Mesodermal cell (in vitro differentiated cells): ENCODE measurements around the gene ITPKB.

Source experiments
- H3K27ac ChIP-seq: 2 replicates; pipeline ENCODE4 v1.7.0; 2013; ENCODE audit warnings: mild to moderate bottlenecking, low read depth, low read length, moderate library complexity; ENCODE audit not compliant: severe bottlenecking
- H3K36me3 ChIP-seq: 2 replicates; pipeline ENCODE4 v1.7.1; 2013; ENCODE audit warnings: mild to moderate bottlenecking, low read length, moderate library complexity; ENCODE audit not compliant: control insufficient read depth, insufficient read depth
- H3K4me1 ChIP-seq: one replicate; pipeline ENCODE4 v1.7.1; 2013; ENCODE audit warnings: mild to moderate bottlenecking, low read length; ENCODE audit not compliant: insufficient read depth, control insufficient read depth, poor library complexity, severe bottlenecking
- H3K4me3 ChIP-seq: 2 replicates; pipeline ENCODE4 v1.7.0; 2013; ENCODE audit warnings: low read length, control low read depth, mild to moderate bottlenecking; ENCODE audit not compliant: insufficient read depth, poor library complexity, severe bottlenecking; ENCODE audit errors: extremely low read depth
- H3K9me3 ChIP-seq: 2 replicates; pipeline ENCODE4 v1.7.1; 2013; ENCODE audit warnings: mild to moderate bottlenecking, low read length, moderate library complexity; ENCODE audit not compliant: control insufficient read depth
- WGBS, 2 experiments: methylation state at CpG; one replicate each; pipeline ENCODE4 v1.1.5; 2013; ENCODE audit warnings: missing lambda C conversion rate in 2 of 2; ENCODE audit not compliant: insufficient coverage in 2 of 2; 5-methylcytosine and 5-hydroxymethylcytosine counted together

ITPKB gene

DNA sequence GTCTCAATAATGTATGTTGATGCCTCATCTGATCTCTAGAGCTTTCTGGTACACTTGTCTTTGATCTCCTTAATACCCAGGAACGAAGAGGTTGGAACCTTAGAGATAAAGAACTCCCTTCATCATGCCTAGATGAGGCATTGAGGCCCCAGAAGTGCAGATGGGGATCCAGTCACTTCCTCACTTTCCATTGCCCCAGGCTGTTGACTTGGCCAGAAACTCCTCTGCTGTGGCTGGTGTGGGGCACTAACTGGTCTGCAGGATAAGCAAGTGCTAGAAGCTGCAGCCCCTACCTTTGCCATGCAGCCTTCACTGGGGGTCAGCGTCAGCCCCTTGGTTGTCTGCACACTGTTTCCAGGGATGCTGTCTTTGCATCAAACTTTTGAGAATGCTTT, 140.6 kb downstream of the ITPKB start:
- no peak overlapping the region for H3K27ac ChIP-seq
- peaks cover 3% of the 10 kb centered on the region for H3K4me1 ChIP-seq
- H3K9me3 ChIP-seq: no peaks in the 10 kb centered on the region
- no peak overlapping the region for H3K4me3 ChIP-seq
- H3K36me3 ChIP-seq: no peaks in the 10 kb centered on the region
- 94 to 100% methylated on average over 2 of the region's 2 CpGs for WGBS, 2 experiments

DNA sequence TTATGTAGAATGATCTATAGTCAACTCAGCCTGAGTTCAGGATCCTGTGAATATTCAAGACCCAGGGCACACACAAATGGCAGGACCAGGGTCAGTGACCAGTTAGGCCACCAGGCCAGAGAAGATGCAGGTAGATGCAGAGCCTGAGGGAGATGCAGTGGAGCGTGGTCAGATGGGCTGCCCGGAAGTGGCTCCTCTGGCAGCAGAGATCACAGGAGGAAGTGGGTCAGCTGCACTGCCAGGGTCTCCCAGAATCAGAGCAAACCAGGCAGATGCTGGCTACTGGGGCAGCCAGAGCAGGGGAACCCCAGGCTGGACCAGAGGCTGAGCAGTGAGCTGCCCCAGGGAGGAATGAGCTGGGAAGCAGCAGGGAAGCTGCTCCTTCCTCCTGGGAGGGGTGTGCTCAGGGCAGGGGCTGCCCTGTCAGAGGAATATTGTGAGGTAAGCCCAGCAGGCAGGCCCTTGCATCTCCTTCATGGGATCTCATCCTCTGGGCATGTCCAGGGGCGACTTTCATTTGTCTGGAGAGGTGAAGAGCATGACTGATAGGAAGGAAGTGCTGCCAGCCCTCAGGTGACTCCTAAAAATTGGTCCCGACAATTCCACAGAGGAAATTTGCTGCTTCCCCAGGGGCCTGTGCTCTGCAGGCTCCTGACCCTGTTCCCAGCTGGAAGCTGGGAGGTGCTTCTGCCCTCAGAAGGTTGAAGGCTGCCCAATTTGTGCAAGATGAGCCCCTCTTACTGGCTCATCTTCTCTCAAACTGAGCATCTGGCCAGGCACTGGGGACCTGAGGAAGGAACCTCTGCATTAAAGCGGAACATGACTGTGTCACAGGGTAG, 141.2 kb downstream of the ITPKB start:
- 87 to 97% methylated on average over 3 to 4 of the region's 5 CpGs for WGBS, 2 experiments
- no peaks in the 10 kb centered on the region for H3K36me3 ChIP-seq
- H3K4me3 ChIP-seq: no peak overlapping the region
- H3K27ac ChIP-seq: no peak overlapping the region
- no peaks in the 10 kb centered on the region for H3K9me3 ChIP-seq
- H3K4me1 ChIP-seq: peaks cover 3% of the 10 kb centered on the region

DNA sequence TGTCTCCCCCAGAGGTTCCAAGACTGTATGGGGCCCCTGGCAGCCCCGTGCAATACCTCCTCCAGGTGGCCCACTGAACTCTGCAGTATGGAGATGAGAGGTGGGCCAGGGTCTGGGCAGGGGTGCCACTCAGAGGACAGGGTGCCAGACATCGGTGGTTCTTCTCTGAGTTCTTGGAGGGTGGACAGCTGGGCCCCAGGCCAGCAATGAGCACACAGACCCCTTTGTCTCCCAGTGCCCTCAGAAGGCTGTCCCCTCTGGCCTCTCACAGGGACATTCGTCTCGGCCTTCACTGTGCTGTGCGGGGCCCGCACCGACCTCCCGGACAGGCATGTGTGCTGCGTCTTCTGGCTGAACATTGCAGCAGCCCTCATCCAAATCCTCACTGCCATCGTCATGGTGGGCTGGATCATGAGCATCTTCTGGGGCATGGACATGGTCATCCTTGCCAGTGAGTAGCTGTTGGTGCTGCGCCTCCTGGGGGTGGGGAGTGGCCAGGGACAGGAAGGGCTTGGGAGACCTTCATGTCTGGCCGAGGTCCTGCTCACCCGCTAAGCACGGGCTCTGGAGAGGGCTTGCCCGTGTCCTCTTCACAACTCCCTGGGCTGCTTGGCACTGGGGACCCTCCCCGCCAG, 142.4 kb downstream of the ITPKB start:
- Histone ChIP-seq H3K4me3 (no peak overlapping the region), H3K9me3 (no peaks in the 10 kb centered on the region), H3K36me3 (no peaks in the 10 kb centered on the region), H3K27ac (no peak overlapping the region), H3K4me1 (peaks cover 3% of the 10 kb centered on the region)
- 91 to 95% methylated on average over 12 to 16 of the region's 16 CpGs for WGBS, 2 experiments

DNA sequence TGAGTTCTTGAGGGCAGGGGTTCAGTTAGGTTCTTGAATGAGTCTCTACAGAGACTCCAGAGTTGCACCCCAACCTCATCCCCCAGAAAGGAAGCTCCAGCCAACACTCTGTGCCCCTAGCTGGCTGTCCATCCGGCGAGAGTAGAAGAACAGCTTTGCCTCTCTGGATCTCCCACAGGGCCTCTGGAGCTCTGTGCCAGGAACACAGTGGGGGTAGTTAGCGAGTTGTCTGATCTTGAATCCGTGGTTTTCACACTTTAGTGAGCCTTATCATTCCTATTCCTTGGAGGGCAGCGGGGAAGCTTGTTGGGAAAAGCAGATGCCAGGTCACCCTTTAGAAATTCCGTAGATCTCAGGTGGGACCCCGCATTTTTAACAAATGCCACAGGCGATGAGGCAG, 145.5 kb downstream of the ITPKB start:
- Histone ChIP-seq H3K9me3 (no peaks in the 10 kb centered on the region), H3K27ac (no peak overlapping the region), H3K36me3 (no peaks in the 10 kb centered on the region), H3K4me1 (peaks cover 3% of the 10 kb centered on the region), H3K4me3 (no peak overlapping the region)
- 85 to 92% methylated on average over 6 to 8 of the region's 8 CpGs for WGBS, 2 experiments

DNA sequence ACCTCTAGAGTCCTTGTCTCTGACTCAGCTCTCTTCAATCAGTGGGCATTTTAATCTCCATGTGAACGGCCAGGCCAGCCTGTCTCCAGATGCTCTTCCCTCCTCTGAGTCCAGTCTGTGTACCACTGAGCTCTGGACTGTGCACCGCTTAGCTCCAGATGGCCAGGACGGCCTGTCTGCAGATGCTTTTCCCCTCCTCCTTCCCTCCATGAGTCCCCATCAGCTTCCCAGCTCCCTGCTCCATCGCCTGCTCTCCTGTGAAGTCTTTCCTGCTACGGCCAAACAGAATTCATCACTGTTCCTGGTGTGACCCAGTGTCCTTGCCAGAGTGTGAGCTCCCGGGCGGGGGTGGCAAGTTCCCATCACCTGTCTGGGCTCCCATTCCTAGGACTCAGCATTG, 148.5 kb downstream of the ITPKB start:
- Histone ChIP-seq H3K4me1 (no peaks in the 10 kb centered on the region), H3K27ac (no peak overlapping the region), H3K9me3 (no peaks in the 10 kb centered on the region), H3K4me3 (no peak overlapping the region), H3K36me3 (no peaks in the 10 kb centered on the region)
- WGBS, 2 experiments: 84 to 89% methylated on average over 7 of the region's 7 CpGs

DNA sequence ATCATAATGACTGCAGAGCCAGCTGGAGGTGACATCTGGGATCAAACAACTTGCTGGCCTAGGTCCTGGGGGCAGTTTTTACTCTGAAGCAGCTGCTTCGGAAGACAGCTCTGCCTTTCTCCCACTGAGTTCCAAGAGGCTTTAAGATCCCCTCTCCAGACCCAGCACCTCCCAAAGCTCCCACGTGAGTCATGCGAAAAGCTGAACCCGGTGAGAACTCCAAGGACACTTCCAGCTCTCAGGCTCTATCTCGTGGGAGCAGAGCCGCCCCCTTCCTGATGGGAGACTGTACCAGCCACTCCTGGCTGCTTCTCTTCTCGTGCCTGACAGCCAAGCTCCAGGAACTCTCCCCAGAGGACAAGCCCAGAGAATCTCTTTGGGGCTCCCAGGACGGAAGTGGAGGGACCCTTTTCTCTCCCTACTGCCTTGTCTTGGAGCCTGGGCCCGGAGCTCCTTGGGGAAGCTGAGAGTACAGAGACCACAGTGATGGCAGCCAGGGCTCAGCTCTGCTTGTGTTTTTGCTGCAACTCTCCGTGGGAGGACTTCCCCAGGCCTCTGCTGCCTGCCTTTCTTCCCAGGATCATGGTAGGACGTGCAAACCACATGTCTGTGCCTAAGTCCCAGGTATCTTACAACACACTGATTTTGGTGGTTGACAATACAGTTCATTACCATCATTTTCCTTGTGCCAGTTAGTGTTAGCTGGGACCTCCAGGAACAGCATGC, 149.9 kb downstream of the ITPKB start:
- H3K27ac ChIP-seq: no peak overlapping the region
- no peaks in the 10 kb centered on the region for H3K9me3 ChIP-seq
- 72 to 73% methylated on average over 10 of the region's 11 CpGs for WGBS, 2 experiments
- no peaks in the 10 kb centered on the region for H3K4me1 ChIP-seq
- no peaks in the 10 kb centered on the region for H3K36me3 ChIP-seq
- H3K4me3 ChIP-seq: no peak overlapping the region

DNA sequence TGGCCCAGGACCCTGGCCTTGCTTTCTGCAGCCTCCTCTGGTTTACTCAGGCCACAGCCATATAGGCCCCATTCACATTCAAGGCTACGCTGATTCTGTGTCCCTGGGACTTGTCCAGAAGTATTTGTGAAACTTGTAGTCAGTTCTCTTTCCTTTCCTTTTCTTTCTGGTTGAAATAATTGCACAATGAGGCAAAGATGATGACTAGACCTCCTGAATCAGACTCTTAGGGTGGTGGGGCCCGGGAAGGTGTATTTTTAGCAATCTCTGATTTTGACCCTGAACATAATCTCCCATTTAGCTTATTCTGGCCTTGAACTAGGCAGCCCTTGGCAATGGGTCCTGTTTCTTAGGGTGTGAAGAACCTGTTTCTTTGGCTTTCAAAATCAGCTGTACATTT, 150.6 kb downstream of the ITPKB start:
- Histone ChIP-seq H3K4me1 (no peaks in the 10 kb centered on the region), H3K4me3 (no peak overlapping the region), H3K27ac (no peak overlapping the region), H3K9me3 (no peaks in the 10 kb centered on the region), H3K36me3 (no peaks in the 10 kb centered on the region)
- 83% methylated on average over 1 of the region's 2 CpGs; no CpG with 5 or more reads in 1 of the 2 experiments for WGBS, 2 experiments

DNA sequence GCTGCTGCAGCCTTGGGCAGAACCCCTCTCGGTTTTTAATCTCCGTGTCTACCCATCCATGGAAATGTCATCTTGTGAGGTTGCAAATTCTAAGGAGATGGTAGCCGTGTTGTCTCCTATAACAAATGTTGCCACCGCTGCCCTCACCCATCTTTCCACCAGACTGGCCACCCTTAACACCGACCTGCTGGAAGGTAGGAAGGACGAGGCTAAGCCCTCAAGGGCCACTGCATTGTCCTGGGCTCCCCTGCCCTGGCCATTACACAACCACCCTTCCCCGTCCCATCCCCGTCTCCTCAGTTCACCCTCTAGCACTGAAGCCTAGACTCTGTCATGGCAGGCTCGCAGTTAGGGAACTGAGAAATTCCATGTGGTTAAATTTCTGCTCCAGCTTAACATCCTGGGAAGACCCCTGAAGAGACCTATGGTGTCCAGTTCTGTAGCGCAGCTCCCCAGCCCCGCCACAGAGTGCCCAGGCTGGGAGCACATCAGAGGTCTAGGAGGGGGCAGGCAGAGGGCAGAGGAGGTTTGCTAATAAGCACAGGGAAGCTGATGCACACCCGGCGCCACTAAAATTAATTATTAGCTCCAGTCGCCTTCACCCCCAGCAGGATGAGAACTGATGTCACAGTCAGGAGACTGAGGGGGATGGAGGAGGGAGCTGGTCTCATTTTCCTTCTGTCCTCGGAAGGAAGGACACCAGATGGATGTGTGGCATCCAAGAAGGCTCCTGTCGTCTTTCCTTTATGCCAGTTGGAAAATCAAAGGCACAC, 152.2 kb downstream of the ITPKB start:
- Histone ChIP-seq H3K4me1 (no peaks in the 10 kb centered on the region), H3K27ac (no peak overlapping the region), H3K36me3 (no peaks in the 10 kb centered on the region), H3K4me3 (no peak overlapping the region), H3K9me3 (no peaks in the 10 kb centered on the region)
- 88 to 94% methylated on average over 14 to 16 of the region's 16 CpGs for WGBS, 2 experiments

DNA sequence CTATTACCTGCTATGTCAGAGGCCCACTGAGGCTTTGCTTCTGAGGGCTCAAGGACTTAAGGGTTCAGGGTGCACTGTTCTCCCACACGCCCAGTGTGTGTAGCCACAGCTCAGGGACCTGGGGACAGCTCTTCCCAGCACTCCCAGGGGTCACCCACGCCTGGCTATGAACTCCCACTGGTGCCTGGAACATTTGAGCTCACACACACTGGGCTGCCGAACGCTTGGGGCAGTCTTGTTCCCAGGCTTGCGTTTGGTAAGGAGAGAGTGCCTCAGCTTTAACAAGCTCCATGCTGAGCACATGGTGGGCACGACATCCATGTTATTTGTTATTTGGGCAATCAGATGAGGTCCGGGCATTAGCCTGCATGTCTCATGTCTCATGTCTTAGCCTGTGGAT, 153.0 kb downstream of the ITPKB start:
- Histone ChIP-seq H3K36me3 (no peaks in the 10 kb centered on the region), H3K4me1 (no peaks in the 10 kb centered on the region), H3K27ac (no peak overlapping the region), H3K4me3 (no peak overlapping the region), H3K9me3 (no peaks in the 10 kb centered on the region)
- WGBS, 2 experiments: 88 to 99% methylated on average over 7 of the region's 7 CpGs

DNA sequence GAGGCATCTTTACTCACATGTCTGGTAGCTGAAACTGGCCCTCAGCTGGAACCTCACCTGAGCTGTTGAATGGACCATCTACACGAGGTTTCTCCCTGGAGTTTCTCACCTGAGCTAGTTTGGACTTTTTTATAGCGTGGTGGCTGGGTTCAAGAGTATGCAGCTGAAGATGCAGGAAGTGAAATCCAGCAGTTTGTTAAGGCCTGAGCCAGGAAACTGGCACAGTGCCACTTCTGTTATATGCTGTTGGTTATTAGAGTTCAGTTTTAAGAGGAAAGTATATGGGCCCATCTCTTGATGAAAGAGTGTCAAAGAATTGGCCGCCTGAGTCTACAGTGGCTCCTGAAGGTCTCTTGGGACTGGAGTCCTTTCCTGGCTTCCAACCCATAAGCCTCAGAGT, 154.9 kb downstream of the ITPKB start:
- WGBS, 2 experiments: 92 to 100% methylated on average over 2 to 3 of the region's 3 CpGs
- no peaks in the 10 kb centered on the region for H3K36me3 ChIP-seq
- H3K4me3 ChIP-seq: no peak overlapping the region
- H3K27ac ChIP-seq: no peak overlapping the region
- no peaks in the 10 kb centered on the region for H3K4me1 ChIP-seq
- H3K9me3 ChIP-seq: no peaks in the 10 kb centered on the region
